Left lung (tissue), 10 donors: ENCODE data around the gene PACS2. TPM values are rescaled to one million over a fixed set of nuclear protein-coding genes. Genes with fewer than 3 reads are reported as not detected.
A peak's percentile ranks its signal among the peaks of the same experiment; 100 is the strongest.

Source experiments
- ATAC-seq: fragments of 200-7000 bp; cut with Tn5 transposase; one replicate; pipeline ENCODE4 v1.9.1; 2020; ENCODE audit warnings: moderate library complexity
- DNase-seq, 4 donors: peaks; one replicate each; pipeline ENCODE4 v3.0.0-alpha.2; 2013 to 2020
- H3K27ac ChIP-seq, 2 donors: fragments of 200-600 bp; sonication (generic) in 1 of 2; one replicate each; pipeline versions ENCODE4 v1.5.0 to v1.8.0; 2020 to 2021
- H3K27me3 ChIP-seq, 2 donors: fragments of 200-600 bp; sonication (generic) in 1 of 2; one replicate each; pipeline versions ENCODE4 v1.5.0 to v1.8.0; 2020 to 2021
- H3K36me3 ChIP-seq, 2 donors: fragments of 200-600 bp; sonication (generic) in 1 of 2; one replicate each; pipeline versions ENCODE4 v1.5.0 to v1.8.0; 2020 to 2021
- H3K4me1 ChIP-seq, 2 donors: fragments of 200-600 bp; one replicate each; pipeline ENCODE4 v1.8.0; 2021
- H3K4me3 ChIP-seq, 2 donors: fragments of 200-600 bp; sonication (generic) in 1 of 2; one replicate each; pipeline versions ENCODE4 v1.5.0 to v1.8.0; 2020 to 2021; ENCODE audit warnings: mild to moderate bottlenecking in 1 of 2
- H3K9me3 ChIP-seq, 2 donors: fragments of 200-600 bp; sonication (generic) in 1 of 2; one replicate each; pipeline versions ENCODE4 v1.5.0 to v1.8.0; 2020 to 2021
- CTCF ChIP-seq, 2 donors: fragments of 200-600 bp; sonication (generic) in 1 of 2; IDR thresholded peaks; one replicate each; pipeline versions ENCODE4 v1.5.0 to v1.8.0; 2021; ENCODE audit warnings: antibody characterized with exemption in 2 of 2
- intact Hi-C, 2 donors: fragments of 100-400 bp; cut with DNase I; formaldehyde crosslinking; loops; one replicate each; pipeline versions ENCODE4 v1.11.2 to v1.14.2; 2022
- polyA plus RNA-seq, 6 donors: library from polyadenylated mRNA; unstranded; fragments of 120-200 nt; gene quantifications; one replicate each; pipeline ENCODE4 v1.2.1, GENCODE V29; 2013; ENCODE audit not compliant: insufficient read length in 6 of 6
- total RNA-seq, 2 donors: library from RNA; stranded (reverse); fragmentation: NEBNext Ultra II Directional; extraction: Animal tissue kit (Norgen Biotek cat#: 25700); gene quantifications; one replicate each; pipeline ENCODE4 v1.2.1, GENCODE V29; 2021
- donor health status: DM: no; HTN: yes; CAD: no.
- donor health status: DM: no; HTN: no; CAD: no.

PACS2 gene
- total and polyA plus RNA-seq, 8 donors = 64.6 to 99.3 (median 75.4) TPM

- no peak for ATAC-seq
- peak overlapping the region in 1 of 2 donors; percentile 50 for H3K4me3 ChIP-seq
- no peak for TF ChIP-seq CTCF (IDR thresholded peaks at IDR 0.05)
These were observed 101.2 kb downstream of the PACS2 start for GRCh38 chr14:105415481-105416428.

GRCh38 chr14:105416671-105417070, 102.1 kb downstream of the PACS2 start:
- Histone ChIP-seq H3K27ac (no peak overlapping the region), H3K4me3 (no peak overlapping the region), H3K4me1 (peaks cover 15 to 38% of the 10 kb centered on the region in 2 donors), H3K36me3 (peaks cover 0 to 4% of the 10 kb centered on the region in 2 donors), H3K9me3 (no peaks in the 10 kb centered on the region), H3K27me3 (peaks cover 6 to 37% of the 10 kb centered on the region in 2 donors)
- ATAC-seq (no peak), DNase-seq (peak in 1 of 4 donors; percentile 25)
- TF ChIP-seq CTCF (IDR thresholded peaks at IDR 0.05) = no peak
- intact Hi-C loops = no loop called here

More at GRCh38 chr14:105415481-105416428, 101.2 kb downstream of the PACS2 start:
- no peak overlapping the region for H3K27ac ChIP-seq
- DNase-seq = peak in 1 of 4 donors; percentile 54
- H3K4me1 ChIP-seq = peaks cover 9 to 38% of the 10 kb centered on the region in 2 donors
- no peaks in the 10 kb centered on the region for H3K9me3 ChIP-seq
- intact Hi-C loops = no loop called here
- peaks cover 10 to 46% of the 10 kb centered on the region in 2 donors for H3K27me3 ChIP-seq
- no peaks in the 10 kb centered on the region for H3K36me3 ChIP-seq

- H3K27ac ChIP-seq = no peak overlapping the region
- no peak for ATAC-seq
- H3K4me1 ChIP-seq = peaks cover 19 to 41% of the 10 kb centered on the region in 2 donors
- peaks cover 0 to 26% of the 10 kb centered on the region in 2 donors for H3K27me3 ChIP-seq
- no peaks in the 10 kb centered on the region for H3K9me3 ChIP-seq
- peaks cover 0 to 4% of the 10 kb centered on the region in 2 donors for H3K36me3 ChIP-seq
- intact Hi-C loops = no loop called here
- TF ChIP-seq CTCF (IDR thresholded peaks at IDR 0.05) = no peak
- H3K4me3 ChIP-seq = no peak overlapping the region
- peak in 1 of 4 donors; percentile 17 for DNase-seq
These were observed 103.2 kb downstream of the PACS2 start for GRCh38 chr14:105417690-105418121.

GRCh38 chr14:105418269-105419194, 104.0 kb downstream of the PACS2 start:
- H3K27ac ChIP-seq = no peak overlapping the region
- ATAC-seq = no peak
- peaks cover 0 to 4% of the 10 kb centered on the region in 2 donors for H3K36me3 ChIP-seq
- DNase-seq = peak in 1 of 4 donors; percentile 66
- H3K9me3 ChIP-seq = no peaks in the 10 kb centered on the region
- peaks cover 0 to 18% of the 10 kb centered on the region in 2 donors for H3K27me3 ChIP-seq
- intact Hi-C loops = no loop called here
- peaks cover 19 to 43% of the 10 kb centered on the region in 2 donors for H3K4me1 ChIP-seq
- TF ChIP-seq CTCF (IDR thresholded peaks at IDR 0.05) = no peak
- peak overlapping the region; percentile 50 to 66 for H3K4me3 ChIP-seq
